ENCODE measurements around the gene ARL14EPL. TPM values are rescaled to one million over a fixed set of nuclear protein-coding genes. Genes with fewer than 3 reads are reported as not detected.
"Not testable (repeated sequence)": the region's sequence is repeated elsewhere in the genome, so short reads cannot be mapped to it uniquely, and the experiment has no call there.

The ARL14EPL gene
- polyA plus RNA-seq, 3 donors: 0.15 TPM; not detected in 2

- DNase-seq (ENCODE audit: extremely low read depth in 1 of 11, low read depth in 9 of 11, low spot score in 4 of 11): no peak
Observed at GRCh38 chr5:116097301-116097700, 65.0 kb downstream of the ARL14EPL start.

- DNase-seq (ENCODE audit: extremely low read depth in 1 of 11, low read depth in 9 of 11, low spot score in 4 of 11): no peak
Observed at GRCh38 chr5:116098998-116099397, 66.7 kb downstream of the ARL14EPL start.

GRCh38 chr5:116104941-116105340 lies 72.7 kb downstream of the ARL14EPL start:
- DNase-seq (ENCODE audit: extremely low read depth in 1 of 11, low read depth in 9 of 11, low spot score in 4 of 11): not testable (repeated sequence)

Other genes with a start within 250 kb of the ARL14EPL start
- gene CDO1, start 215.8 kb upstream of the ARL14EPL start, polyA plus RNA-seq (ENCODE audit: insufficient read length in 3 of 3): 10 to 100 TPM; 23.7 to 32.2 (median 27.5) TPM
- gene ATG12, start 190.9 kb upstream of the ARL14EPL start, polyA plus RNA-seq (ENCODE audit: insufficient read length in 3 of 3): 10 to 100 TPM; 45.9 to 66.2 (median 59.3) TPM
- gene AP3S1, start 190.5 kb upstream of the ARL14EPL start, polyA plus RNA-seq (ENCODE audit: insufficient read length in 3 of 3): 100 to 1,000 TPM; 112 to 133 (median 125) TPM
- gene LVRN, start 70.0 kb upstream of the ARL14EPL start, polyA plus RNA-seq (ENCODE audit: insufficient read length in 3 of 3): 1 to 10 TPM in 2 of 3 donors, under 1 TPM in 1; 0.96 to 2.5 (median 1.0) TPM
- 10 to 100 TPM; 52.7 to 65.6 (median 57.3) TPM for gene COMMD10, start 52.6 kb downstream of the ARL14EPL start, polyA plus RNA-seq (ENCODE audit: insufficient read length in 3 of 3)